ENCODE results near the gene LETM1.

The LETM1 gene

DNA sequence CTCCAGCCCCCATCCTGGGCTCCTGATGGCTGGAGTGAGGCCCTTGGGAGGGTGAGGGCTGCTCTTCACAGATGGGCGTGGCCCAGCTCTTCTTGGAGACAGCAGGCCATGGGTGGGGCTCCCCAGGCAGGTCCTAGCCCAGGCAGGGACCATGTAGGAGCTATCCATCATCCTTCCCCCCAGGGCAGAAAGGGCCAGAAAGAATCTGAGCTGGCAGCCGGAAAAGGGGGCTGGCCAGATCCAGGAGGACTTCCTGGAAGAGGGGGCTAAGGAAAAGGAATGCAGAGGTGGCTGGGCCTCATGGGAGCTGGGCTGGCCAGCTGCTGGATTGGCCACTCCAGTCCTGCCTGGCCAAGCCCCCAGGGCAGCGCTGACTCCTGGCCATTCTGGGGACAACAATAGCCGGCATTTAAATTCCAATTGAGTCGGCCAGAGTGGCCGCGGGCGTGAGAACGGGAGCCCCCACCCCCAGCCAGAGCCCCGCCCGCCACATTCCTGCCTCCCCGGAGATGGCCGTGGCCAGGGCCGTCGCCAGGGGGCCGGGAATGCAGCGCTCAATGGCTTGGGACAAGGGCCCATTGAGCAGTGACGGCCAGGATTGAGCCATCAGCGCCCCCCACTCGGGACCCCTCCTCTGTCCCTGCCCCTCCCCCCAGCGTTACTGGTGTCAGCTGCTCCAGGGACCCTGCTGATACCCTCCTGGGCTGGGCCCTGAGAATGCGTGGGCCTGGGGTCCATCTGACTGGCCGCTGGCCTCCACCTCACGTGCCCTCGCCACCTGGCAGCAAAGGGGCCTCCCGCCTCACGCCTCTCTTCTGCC lies 77.9 kb downstream of the LETM1 start:
- DNase-seq (ENCODE audit: low read depth) = no peak

- no peak for DNase-seq (ENCODE audit: low read depth)
These were observed 79.3 kb downstream of the LETM1 start for GRCh38 chr4:1776521-1777161.

- no peak for DNase-seq (ENCODE audit: low read depth)
These were observed 80.0 kb downstream of the LETM1 start for GRCh38 chr4:1775731-1776500.

GRCh38 chr4:1773754-1774153 lies 82.2 kb downstream of the LETM1 start:
- DNase-seq (ENCODE audit: low read depth) = no peak

DNA sequence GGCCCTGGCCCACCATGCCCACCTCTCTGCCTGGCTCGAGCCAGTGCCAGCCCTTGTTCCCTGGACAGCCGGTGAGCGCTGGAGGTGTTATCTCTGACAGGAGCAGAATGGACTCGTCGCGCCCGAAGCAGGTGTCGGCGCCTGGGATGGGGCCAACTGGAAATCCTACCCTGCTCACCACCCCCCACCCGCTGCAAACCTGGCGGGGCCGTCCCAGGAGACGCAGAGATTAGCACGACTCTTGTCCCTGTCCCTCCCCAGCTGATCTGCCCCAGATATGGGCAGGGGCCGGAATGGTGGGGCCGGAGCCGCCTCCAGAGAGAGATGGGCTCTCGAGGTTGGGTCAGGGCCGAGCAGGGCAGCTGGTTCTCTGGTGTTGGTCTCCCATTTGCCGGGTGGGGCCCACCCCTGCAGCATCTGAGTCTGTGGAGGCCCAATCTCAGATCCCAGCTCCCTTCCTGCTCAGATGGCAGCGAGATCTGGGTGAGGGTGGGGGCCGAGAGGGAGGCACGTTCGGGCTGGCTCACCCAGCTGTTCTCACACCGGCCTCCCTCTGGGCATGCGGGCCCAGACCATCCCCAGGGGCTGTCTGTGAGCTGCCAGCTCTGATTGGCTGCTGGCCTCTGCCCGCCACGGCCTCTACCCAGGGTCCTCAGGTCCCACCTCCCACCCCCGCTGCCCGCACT lies 83.0 kb downstream of the LETM1 start:
- no peak for DNase-seq (ENCODE audit: low read depth)

- no peak for DNase-seq (ENCODE audit: low read depth)
These were observed 84.2 kb downstream of the LETM1 start for GRCh38 chr4:1771555-1772305.

DNA sequence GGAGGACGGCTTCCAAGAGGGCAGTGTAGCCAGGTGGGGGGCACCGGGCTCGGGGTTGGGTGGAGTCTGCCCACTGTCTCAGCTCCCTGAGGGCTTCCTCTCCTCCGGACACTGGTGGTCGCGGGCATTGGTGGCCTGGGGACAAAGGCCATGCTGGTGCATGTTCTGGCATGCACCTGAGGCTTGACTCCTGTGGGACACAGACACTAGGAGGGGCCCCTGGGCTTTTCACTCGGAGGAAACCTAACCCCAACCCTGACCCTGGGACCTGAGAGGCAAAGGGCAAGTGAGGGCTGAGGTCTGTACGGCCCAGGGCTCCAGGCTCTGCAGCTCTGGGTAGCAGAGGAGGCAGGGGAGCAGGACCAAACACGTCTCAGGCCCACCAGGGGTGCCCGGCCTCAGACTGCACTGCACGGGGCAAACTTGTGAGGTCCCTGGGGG lies 85.1 kb downstream of the LETM1 start:
- DNase-seq (ENCODE audit: low read depth) = no peak

GRCh38 chr4:1770245-1770644 lies 85.7 kb downstream of the LETM1 start:
- DNase-seq (ENCODE audit: low read depth) = no peak

- DNase-seq (ENCODE audit: low read depth) = no peak
These were observed 86.3 kb downstream of the LETM1 start for GRCh38 chr4:1769692-1770091.

DNA sequence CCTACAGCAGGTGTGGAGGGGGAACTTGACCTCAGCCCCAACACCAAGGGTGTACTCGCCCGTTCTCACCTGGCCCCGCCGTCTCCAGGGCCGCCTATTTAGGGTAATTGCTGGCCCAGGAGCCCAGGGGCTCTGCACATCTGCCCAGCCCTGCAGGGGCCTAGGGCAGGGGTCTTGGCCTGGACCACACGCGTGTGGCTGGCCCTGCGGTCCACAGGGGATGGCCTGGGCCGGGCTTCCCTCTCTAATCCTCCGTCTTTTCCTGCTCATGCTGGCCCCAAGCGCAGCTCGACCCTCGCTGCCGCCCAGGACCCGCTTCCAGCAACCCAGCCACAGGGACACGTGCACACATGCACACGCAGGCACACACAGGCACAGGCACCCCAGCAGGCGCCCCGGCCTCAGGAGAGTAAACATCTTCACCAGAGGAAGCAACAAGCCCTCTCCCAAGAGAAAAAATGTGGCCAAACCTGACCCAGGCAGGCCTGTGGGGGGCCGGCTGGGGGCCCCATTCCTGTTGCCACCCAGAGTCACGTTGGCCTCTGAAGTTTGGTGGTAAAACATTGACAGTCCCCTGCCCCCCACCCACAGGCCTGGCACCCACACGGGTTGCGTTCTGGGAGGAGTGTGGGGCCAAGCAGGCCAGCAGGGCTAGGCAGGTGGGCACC lies 87.5 kb downstream of the LETM1 start:
- DNase-seq (ENCODE audit: low read depth) = no peak

DNA sequence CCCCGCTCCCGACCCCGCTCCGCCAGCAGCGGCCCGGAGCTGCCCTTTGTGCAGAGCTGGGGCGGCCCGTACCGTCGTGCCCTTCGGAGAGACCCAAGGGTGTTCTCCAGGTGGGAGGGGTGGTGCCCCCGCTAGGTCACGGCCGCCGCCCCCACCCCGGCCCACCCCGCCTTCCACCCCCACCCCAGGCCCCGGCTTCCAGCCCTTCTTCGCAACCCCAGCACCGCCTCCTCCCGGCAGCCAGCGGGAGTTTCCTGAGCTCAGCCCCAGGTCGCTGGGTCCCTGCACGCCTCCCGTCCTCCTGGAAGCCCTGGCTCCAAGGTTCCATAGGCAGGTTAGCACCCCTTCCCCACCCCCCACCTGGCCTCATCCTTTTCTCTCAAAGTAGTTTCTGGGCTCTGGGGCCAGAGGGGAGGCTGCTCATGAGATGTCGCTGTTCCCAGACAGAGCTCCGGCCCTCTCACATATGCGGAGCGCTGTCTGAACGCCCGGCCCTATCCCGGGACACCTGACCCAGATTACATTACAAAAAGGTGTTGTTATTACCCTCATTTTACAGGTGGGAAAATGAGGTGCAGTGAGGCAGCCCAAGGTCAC lies 88.1 kb downstream of the LETM1 start:
- no peak for DNase-seq (ENCODE audit: low read depth)

DNA sequence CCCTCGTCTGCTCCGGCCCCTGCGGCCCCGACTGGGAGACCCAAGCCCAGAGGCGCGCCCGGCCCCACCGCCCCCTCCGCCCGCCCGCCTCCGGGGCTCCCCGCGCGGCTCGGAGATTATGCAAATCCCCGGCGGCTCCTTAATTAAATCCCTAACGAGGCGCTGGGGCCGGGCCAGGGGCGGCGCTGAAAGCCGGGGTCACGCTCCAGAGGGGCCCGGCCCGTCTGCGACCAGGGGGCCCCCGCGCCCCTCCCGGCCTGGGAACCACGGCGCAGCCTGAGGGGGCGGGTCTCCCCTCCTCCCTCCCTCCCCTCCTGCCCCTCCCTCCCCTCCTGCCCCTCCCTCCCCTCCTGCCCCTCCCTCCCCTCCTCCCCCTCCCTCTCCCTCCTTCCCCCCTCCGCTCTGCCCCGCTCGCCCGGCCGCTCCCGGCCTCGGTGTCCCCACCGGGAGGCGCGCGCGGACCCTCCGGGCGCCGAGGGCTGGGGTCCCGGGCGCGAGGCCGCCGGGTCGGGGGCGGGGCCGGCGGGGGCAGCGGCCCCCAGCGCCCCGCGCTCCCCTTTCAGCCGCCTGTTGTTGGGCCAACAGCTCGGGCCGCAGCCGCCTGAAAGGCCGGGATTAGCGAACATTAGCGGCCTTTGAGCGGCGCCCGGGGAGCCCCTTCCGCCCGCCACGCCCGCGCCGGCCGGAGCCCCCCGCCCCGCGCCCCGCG lies 88.7 kb downstream of the LETM1 start:
- DNase-seq (ENCODE audit: low read depth) = no peak

GRCh38 chr4:1766106-1767060 lies 89.6 kb downstream of the LETM1 start:
- DNase-seq (ENCODE audit: low read depth) = no peak

GRCh38 chr4:1765409-1766072 lies 90.4 kb downstream of the LETM1 start:
- DNase-seq (ENCODE audit: low read depth) = no peak

DNA sequence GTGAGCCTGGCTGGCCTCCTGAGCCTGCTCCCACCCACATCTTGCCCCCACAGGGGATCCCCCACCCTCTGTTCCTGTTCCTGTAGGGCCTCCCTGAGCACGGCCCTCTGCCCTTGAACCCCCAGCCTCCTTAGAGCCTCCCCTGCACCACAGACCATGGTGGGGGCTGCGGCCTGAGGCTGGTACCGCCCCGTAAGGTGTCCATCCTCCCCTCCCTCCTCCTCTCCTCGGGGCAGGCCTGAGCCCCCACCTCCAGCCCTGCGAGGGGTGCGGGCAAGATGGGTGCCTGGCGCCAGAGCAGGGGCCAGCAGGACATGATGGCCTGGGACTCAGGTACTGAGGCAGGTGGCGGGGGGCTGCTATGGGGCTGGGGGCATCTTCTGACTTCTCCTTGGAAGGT lies 91.3 kb downstream of the LETM1 start:
- no peak for DNase-seq (ENCODE audit: low read depth)

- no peak for DNase-seq (ENCODE audit: low read depth)
These were observed 92.3 kb downstream of the LETM1 start for GRCh38 chr4:1763550-1764080.

- DNase-seq (ENCODE audit: low read depth) = no peak
These were observed 92.8 kb downstream of the LETM1 start for GRCh38 chr4:1763070-1763549.
